Endothelial cell of umbilical vein (primary cell): ENCODE data around the gene LHFPL2. TPM values are rescaled to one million over a fixed set of nuclear protein-coding genes. Genes with fewer than 3 reads are reported as not detected.

Experiments
- BruUV-seq: library from RNA; stranded (reverse); fragments of 400-500 nt; replicated peaks from 2 replicates; lab custom pipeline; 2021; lab: Mats Ljungman, UMichigan
- CTCF ChIA-PET: fragments of 300-600, 350-600 bp; sonication (Branson Sonifier 250); formaldehyde crosslinking; loops from one replicate; lab custom pipeline; 2021; ENCODE audit warnings: antibody characterized with exemption, inconsistent platforms; lab: Charles Lee
- POLR2A ChIA-PET: fragments of 300-600, 350-600 bp; sonication (Branson Sonifier 250); formaldehyde crosslinking; loops from one replicate; lab custom pipeline; 2021; ENCODE audit warnings: antibody characterized with exemption, inconsistent platforms; lab: Charles Lee
- DNase-seq: peaks from one replicate; pipeline ENCODE4 v3.0.0-alpha.2; 2011; ENCODE audit warnings: low read depth, low spot score
- FAIRE-seq: peaks from 2 replicates; lab custom pipeline; 2011; peaks lifted over from hg19 to GRCh38; lab: Jason Lieb, UNC
- H2AFZ ChIP-seq: 2 replicates; pipeline ENCODE4 v1.6.0; 2012; ENCODE audit warnings: low read depth, low read length, control low read depth, inconsistent platforms
- H3K27ac ChIP-seq: 2 replicates; pipeline ENCODE4 v1.5.1; 2011; ENCODE audit warnings: low read depth, mild to moderate bottlenecking, control low read depth, low read length, moderate library complexity; ENCODE audit not compliant: insufficient read depth
- H3K27me3 ChIP-seq, 2 experiments: 2 replicates each; pipeline versions ENCODE4 v1.6.0 to v1.6.1; 2011; ENCODE audit warnings: low read length in 2 of 2, mixed read lengths in 1 of 2; ENCODE audit not compliant: control insufficient read depth in 2 of 2, insufficient read depth in 2 of 2
- H3K36me3 ChIP-seq, 2 experiments: 2 replicates in 1 of 2; 3 replicates in 1 of 2; pipeline ENCODE4 v1.5.1; 2011; ENCODE audit warnings: low read length in 2 of 2, mild to moderate bottlenecking in 1 of 2, moderate library complexity in 1 of 2; ENCODE audit not compliant: control insufficient read depth in 2 of 2, insufficient read depth in 2 of 2; ENCODE audit errors: extremely low read depth in 1 of 2
- H3K4me1 ChIP-seq: 3 replicates; pipeline ENCODE4 v1.5.1; 2011; ENCODE audit warnings: mild to moderate bottlenecking, low read length; ENCODE audit not compliant: control insufficient read depth, insufficient read depth; ENCODE audit errors: extremely low read depth
- H3K4me2 ChIP-seq: 2 replicates; pipeline ENCODE4 v1.6.1; 2011; ENCODE audit warnings: low read length, control low read depth, mixed read lengths; ENCODE audit not compliant: insufficient read depth
- H3K4me3 ChIP-seq, 3 experiments: fragments of 200-600 bp in 1 of 3; sonication (generic), shearing (Covaris generic) in 1 of 3; replicated peaks in 1 of 3; 2 replicates each; pipeline ENCODE4 v1.5.1; 2011 to 2016; ENCODE audit warnings: control low read depth in 3 of 3, low read length in 3 of 3, mild to moderate bottlenecking in 2 of 3, inconsistent platforms in 1 of 3, low read depth in 1 of 3, moderate library complexity in 1 of 3; ENCODE audit not compliant: insufficient read depth in 1 of 3
- H3K79me2 ChIP-seq: 2 replicates; pipeline ENCODE4 v1.6.0; 2012; ENCODE audit warnings: low read length, inconsistent platforms; ENCODE audit not compliant: control insufficient read depth, insufficient read depth
- H3K9ac ChIP-seq: replicated peaks from 2 replicates; pipeline ENCODE3; 2011; ENCODE audit warnings: low read length, control low read depth; ENCODE audit not compliant: insufficient read depth; ENCODE audit errors: extremely low read depth
- H3K9me1 ChIP-seq: replicated peaks from 3 replicates; pipeline ENCODE4 v1.6.0; 2011; ENCODE audit warnings: mild to moderate bottlenecking, low read length; ENCODE audit not compliant: control insufficient read depth, insufficient read depth; ENCODE audit errors: extremely low read depth
- H3K9me3 ChIP-seq: replicated peaks from 2 replicates; pipeline ENCODE4 v1.5.1; 2012; ENCODE audit warnings: low read length, inconsistent platforms; ENCODE audit not compliant: control insufficient read depth, insufficient read depth
- H4K20me1 ChIP-seq: replicated peaks from 2 replicates; pipeline ENCODE3; 2011; ENCODE audit warnings: mild to moderate bottlenecking, low read length; ENCODE audit not compliant: control insufficient read depth, insufficient read depth; ENCODE audit errors: extremely low read depth
- CTCF ChIP-seq, 2 donors: IDR thresholded peaks; 1 replicate in 1 of 2; 2 replicates in 1 of 2; pipeline ENCODE4 v1.5.1; 2011; ENCODE audit warnings: low read length in 2 of 2, mild to moderate bottlenecking in 2 of 2, moderate library complexity in 2 of 2, control low read depth in 1 of 2, inconsistent platforms in 1 of 2, low read depth in 1 of 2; ENCODE audit not compliant: insufficient read depth in 1 of 2; ENCODE audit errors: extremely low read depth in 1 of 2
- EZH2 ChIP-seq: IDR thresholded peaks from 2 replicates; pipeline ENCODE4 v1.6.1; 2012; ENCODE audit warnings: borderline replicate concordance, low read depth, mild to moderate bottlenecking, moderate library complexity, low read length, inconsistent platforms; ENCODE audit not compliant: severe bottlenecking
- FOS ChIP-seq: IDR thresholded peaks from 2 replicates; pipeline ENCODE4 v1.6.1; 2011; ENCODE audit warnings: mild to moderate bottlenecking, low read length, moderate library complexity, borderline replicate concordance; ENCODE audit not compliant: insufficient read depth
- GATA2 ChIP-seq: IDR thresholded peaks from 2 replicates; pipeline ENCODE4 v1.7.0; 2011; ENCODE audit warnings: low read depth, mild to moderate bottlenecking, moderate library complexity, mixed read lengths, low read length; ENCODE audit not compliant: insufficient read length, insufficient read depth
- JUN ChIP-seq: IDR thresholded peaks from 2 replicates; pipeline ENCODE4 v1.6.1; 2011; ENCODE audit warnings: borderline replicate concordance, low read depth; ENCODE audit not compliant: insufficient read length, insufficient read depth
- MAX ChIP-seq: IDR thresholded peaks from 2 replicates; pipeline ENCODE4 v1.6.1; 2011; ENCODE audit not compliant: insufficient read depth, insufficient read length
- MYC ChIP-seq: IDR thresholded peaks from one replicate; pipeline ENCODE4 v1.6.1; 2011; ENCODE audit warnings: mild to moderate bottlenecking, low read depth, low read length
- POLR2A ChIP-seq: IDR thresholded peaks from 2 replicates; pipeline ENCODE4 v1.6.1; 2012; ENCODE audit warnings: low read depth, mild to moderate bottlenecking, control low read depth, low read length
- POLR2AphosphoS5 ChIP-seq: IDR thresholded peaks from 2 replicates; pipeline ENCODE4 v1.6.1; 2012; ENCODE audit warnings: low read depth, mild to moderate bottlenecking, control low read depth, low read length, moderate library complexity; ENCODE audit not compliant: insufficient read depth
- dilution Hi-C: fragments of 300-500 bp; cut with MboI; formaldehyde crosslinking; loops from one replicate; pipeline ENCODE4 v1.15.0; 2019; ENCODE audit warnings: low sequenced_read_pairs; ENCODE audit not compliant: extremely low pct_ligation_motif_present
- intact Hi-C: fragments of 100-400 bp; cut with micrococcal nuclease; formaldehyde crosslinking; loops from one replicate; pipeline ENCODE4 v1.10.0; 2022
- polyA plus RNA-seq, 4 experiments: library from polyadenylated mRNA; depleted of rRNA in 3 of 4; stranded (reverse) in 3 of 4; unstranded in 1 of 4; fragments of >200 nt; gene quantifications; 2 replicates each; pipeline versions ENCODE4 v1.2.1 to v1.2.3, GENCODE V29; 2011 to 2012; ENCODE audit warnings: missing spikeins in 1 of 4
- total RNA-seq: library from RNA; stranded (reverse); gene quantifications from 2 replicates; pipeline ENCODE4 v1.2.3, GENCODE V29; 2021

LHFPL2 gene
- total and polyA plus RNA-seq, 2 donors (not counting 3 experiments of a cell fraction or from before 2014, with no cell fraction given), result 9.6 to 36.3 TPM

GRCh38 chr5:78587081-78587774 is 61.3 kb downstream of the LHFPL2 start:
- DNase-seq (no peak), FAIRE-seq (no peak)
- H2AFZ ChIP-seq, result no peak overlapping the region
- H3K4me2 ChIP-seq, result no peak overlapping the region
- no peaks in the 10 kb centered on the region for H3K27me3 ChIP-seq
- no peaks in the 10 kb centered on the region for H3K9me3 ChIP-seq
- H3K9ac ChIP-seq, result no peak overlapping the region
- TF ChIP-seq POLR2AphosphoS5 (no peak), MYC (no peak), CTCF (IDR thresholded peaks at IDR 0.05; ENCODE audit: extremely low read depth in 1 of 2, insufficient read depth in 1 of 2, low read depth in 1 of 2, low read length in 2 of 2) (no peak), JUN (no peak), EZH2 (no peak), POLR2A (no peak), GATA2 (no peak), FOS (no peak), MAX (no peak)
- dilution Hi-C loops, result no loop called here
- peaks cover 30% of the 10 kb centered on the region for H3K4me1 ChIP-seq
- H3K36me3 ChIP-seq, result no peaks in the 10 kb centered on the region
- no peaks in the 10 kb centered on the region for H4K20me1 ChIP-seq
- H3K9me1 ChIP-seq, result no peaks in the 10 kb centered on the region
- peaks cover 3% of the 10 kb centered on the region for H3K79me2 ChIP-seq
- no peak overlapping the region for H3K4me3 ChIP-seq
- BruUV-seq, result no TSS peak
- ChIA-PET CTCF (interaction anchor here (0.8 to 1.4 kb wide), 7 partner anchors 10 to 119 kb away, joined by 3 to 4 read pairs (median 3); no protein-coding TSS in a partner anchor), POLR2A (no interaction called here)
- intact Hi-C loops, result no loop called here
- H3K27ac ChIP-seq, result no peak overlapping the region
